Ureter (tissue), 1 donor: ENCODE data around the gene GALNT11. TPM values are rescaled to one million over a fixed set of nuclear protein-coding genes. Genes with fewer than 3 reads are reported as not detected.

ENCODE experiments used
- DNase-seq: peaks from one replicate; pipeline ENCODE4 v3.0.0-alpha.2; 2020; ENCODE audit warnings: low spot score
- total RNA-seq: library from RNA; stranded (reverse); gene quantifications from one replicate; pipeline ENCODE4 v1.2.4, GENCODE V29; 2023
- donor health status: DM: yes; HTN: yes; CAD: no.

The GALNT11 gene
- total RNA-seq, 1 donor from 2014 or later = 58.8 TPM

DNA sequence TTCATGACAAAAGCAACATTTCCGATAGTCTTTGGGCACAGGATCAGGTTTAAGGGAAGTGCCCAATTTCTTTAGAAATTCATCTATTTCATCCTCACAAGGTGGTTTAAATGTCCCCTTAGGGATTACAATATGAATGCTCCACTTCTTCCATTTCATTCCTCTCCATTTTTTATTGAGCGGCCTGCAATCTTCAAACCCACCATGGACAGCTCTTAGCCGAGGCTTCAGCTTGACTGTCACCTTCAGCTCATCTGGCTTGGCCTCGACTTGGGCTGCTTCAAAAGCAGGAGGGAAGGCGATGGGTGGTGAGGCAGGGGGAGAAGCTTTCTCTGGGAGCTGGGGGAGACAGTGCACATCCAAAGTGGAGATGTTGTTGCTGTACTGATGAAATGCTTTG lies 123.2 kb downstream of the GALNT11 start:
- no peak for DNase-seq

DNA sequence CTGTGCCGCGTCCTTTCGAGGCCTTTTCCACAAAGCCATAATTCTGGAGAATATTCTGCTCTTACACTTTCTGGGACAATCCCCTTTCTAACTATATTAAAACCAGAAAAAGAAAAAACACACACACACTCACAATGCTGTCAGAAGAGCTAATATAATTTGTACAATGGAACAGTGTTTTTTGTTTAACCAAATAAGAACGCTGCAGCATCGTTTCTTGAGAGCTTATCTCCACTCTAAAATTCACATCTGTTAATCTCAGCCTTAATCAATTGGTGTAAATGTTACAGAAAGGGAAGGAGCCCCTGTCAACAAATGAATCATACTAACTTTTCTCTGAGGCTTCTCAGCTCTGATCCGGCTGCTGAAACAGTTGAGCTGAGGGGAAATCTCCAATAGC lies 123.9 kb downstream of the GALNT11 start:
- DNase-seq = no peak

DNA sequence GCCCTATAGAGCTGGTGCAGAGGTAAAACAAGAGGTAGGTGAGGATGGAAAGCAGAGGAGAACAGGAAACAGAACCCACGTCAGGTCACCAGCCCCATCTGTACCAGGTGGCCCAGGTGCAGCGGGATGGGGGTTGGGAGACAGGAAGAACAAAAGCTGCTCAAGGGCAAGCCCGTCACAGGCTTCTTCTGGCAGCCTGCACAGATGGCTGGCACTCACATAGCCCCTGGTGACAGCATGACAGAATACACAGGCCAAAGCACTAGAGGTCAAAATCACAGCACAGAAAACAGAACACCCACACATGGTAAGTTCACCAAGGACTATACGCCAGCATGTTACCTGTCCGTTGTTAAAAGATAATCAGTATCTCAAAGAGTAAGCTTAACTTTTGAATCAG lies 126.8 kb downstream of the GALNT11 start:
- DNase-seq = no peak

DNA sequence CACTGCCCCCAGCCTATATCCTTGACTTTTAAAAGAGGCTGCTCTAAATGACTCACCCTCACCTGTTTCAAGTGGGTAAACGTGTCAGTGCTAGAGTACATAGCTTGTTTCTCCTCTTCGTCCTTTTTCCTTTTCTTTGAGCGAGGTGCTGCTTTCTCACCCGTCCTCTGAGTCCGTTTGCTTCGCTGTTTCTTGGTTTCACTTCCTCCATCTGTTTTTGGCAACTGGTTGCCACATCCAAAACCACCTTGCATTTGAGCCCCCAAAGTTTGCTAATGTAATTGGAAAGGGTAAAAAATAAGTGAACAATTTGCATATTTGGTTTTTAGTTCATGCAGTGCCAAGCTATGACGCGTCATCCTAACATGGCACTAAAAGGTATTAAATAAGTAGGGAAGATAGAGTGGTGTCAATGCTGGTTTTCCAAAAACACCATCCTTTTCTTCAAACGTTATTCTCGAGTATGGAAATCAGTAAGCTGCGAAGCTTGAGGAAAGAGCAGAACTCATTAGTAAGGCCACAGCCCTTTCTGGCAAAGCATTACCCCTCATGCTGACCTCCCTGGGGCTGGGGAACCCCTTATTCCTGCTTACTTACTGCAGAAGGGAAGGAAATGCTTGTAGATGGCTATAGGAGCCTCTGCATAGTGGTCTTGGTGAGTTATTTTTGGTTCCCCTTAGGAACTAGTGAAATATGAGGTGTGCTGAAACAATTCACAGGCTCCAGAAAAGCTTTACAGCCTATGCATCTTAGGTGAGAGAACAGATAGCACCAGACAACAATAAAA lies 133.5 kb downstream of the GALNT11 start:
- no peak for DNase-seq

DNA sequence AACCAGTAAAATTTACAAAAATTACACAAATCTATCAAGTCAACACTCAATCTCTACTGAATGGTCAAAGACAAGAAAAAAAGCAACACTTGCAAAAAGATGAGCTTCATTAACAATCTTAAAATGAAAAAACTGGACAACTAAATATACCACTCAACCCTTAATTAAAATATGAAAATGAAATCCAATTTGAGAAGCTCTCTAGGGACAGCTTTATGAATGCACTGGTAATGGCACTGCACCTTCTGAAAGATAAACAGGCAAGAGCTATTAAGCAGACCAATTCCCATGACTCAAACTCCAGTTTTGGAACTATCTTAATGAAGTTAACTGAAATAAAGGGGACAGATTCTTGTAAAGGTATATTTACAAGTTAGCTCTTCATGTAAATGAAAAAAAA lies 135.7 kb downstream of the GALNT11 start:
- DNase-seq = no peak

DNA sequence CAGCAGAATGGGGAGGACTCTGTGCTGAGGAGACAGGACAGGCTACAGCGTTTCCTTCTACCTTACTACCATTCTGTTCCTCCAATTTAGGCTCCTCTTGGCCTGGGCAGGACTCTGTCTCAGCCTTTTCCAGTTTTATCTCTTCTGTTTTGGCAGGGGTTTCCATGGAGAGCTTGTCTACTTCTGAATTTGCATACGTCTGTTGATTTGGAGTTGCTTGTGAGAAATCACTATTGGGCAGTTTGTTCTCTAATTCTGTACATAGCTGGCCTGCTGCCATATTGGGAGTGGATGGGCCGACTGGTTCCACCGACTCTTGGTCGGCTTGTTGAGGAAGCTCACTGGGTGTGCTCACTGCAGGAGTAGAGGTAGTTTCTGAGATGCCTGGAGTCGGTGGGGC lies 136.8 kb downstream of the GALNT11 start:
- no peak for DNase-seq

Other genes starting within 250 kb of the GALNT11 start
- gene PRKAG2, start 148.6 kb upstream of the GALNT11 start, total RNA-seq = 55.4 TPM
- not detected for gene GALNTL5, start 69.2 kb upstream of the GALNT11 start, total RNA-seq